Neural cell (in vitro differentiated cells): ENCODE measurements around the gene RERE.

ENCODE experiments used
- CTCF ChIP-seq: fragments of 450-650 bp; IDR thresholded peaks from 2 replicates; pipeline ENCODE4 v1.5.1; 2014; ENCODE audit warnings: antibody characterized with exemption, mild to moderate bottlenecking, moderate library complexity; ENCODE audit not compliant: poor library complexity, severe bottlenecking
- EP300 ChIP-seq: fragments of 450-650 bp; conservative IDR thresholded peaks from 2 replicates; pipeline ENCODE4 v1.6.1; 2014; ENCODE audit warnings: antibody characterized with exemption, mild to moderate bottlenecking, moderate library complexity; ENCODE audit not compliant: poor library complexity, severe bottlenecking
- EZH2 ChIP-seq: fragments of 200-600, 300-800 bp; shearing (Covaris generic), sonication (generic); IDR thresholded peaks from 2 replicates; pipeline ENCODE4 v1.6.1; 2014; ENCODE audit warnings: antibody characterized with exemption, low read length, borderline replicate concordance, mild to moderate bottlenecking; ENCODE audit not compliant: insufficient read depth, poor library complexity, severe bottlenecking
- MXI1 ChIP-seq: fragments of 450-650 bp; conservative IDR thresholded peaks from 2 replicates; pipeline ENCODE4 v1.6.1; 2014; ENCODE audit warnings: antibody characterized with exemption, mild to moderate bottlenecking; ENCODE audit not compliant: poor library complexity, severe bottlenecking
- POLR2AphosphoS5 ChIP-seq: IDR thresholded peaks from 2 replicates; pipeline ENCODE4 v1.6.1; 2012
- RAD21 ChIP-seq: fragments of 450-650 bp; conservative IDR thresholded peaks from 2 replicates; pipeline ENCODE4 v1.6.1; 2014; ENCODE audit warnings: antibody characterized with exemption, mild to moderate bottlenecking, moderate library complexity
- REST ChIP-seq: IDR thresholded peaks from 2 replicates; pipeline ENCODE4 v1.6.1; 2012; ENCODE audit warnings: borderline replicate concordance
- SMC3 ChIP-seq: fragments of 450-650 bp; conservative IDR thresholded peaks from 2 replicates; pipeline ENCODE4 v1.6.1; 2014; ENCODE audit warnings: antibody characterized with exemption, mild to moderate bottlenecking, moderate library complexity; ENCODE audit not compliant: poor library complexity
- TAF1 ChIP-seq: IDR thresholded peaks from 2 replicates; pipeline ENCODE4 v1.6.1; 2012; ENCODE audit warnings: low read depth

GRCh38 chr1:8419172-8419571 is 398.3 kb downstream of the RERE start:
- no peak for TF ChIP-seq CTCF
- TF ChIP-seq MXI1 = no peak
- no peak for TF ChIP-seq EP300
- no peak for TF ChIP-seq TAF1
- TF ChIP-seq REST = no peak
- TF ChIP-seq SMC3 = no peak
- no peak for TF ChIP-seq EZH2
- no peak for TF ChIP-seq RAD21
- TF ChIP-seq POLR2AphosphoS5 = no peak
